H1 (cell line): Measurements from ENCODE around the gene LOXL1. TPM values are rescaled to one million over a fixed set of nuclear protein-coding genes. Genes with fewer than 3 reads are reported as not detected.

Experiments
- BACH1 ChIP-seq: IDR thresholded peaks from 2 replicates; pipeline ENCODE4 v1.6.1; 2012; ENCODE audit warnings: low read length, improper control_type of control experiment
- KDM5A ChIP-seq: fragments of 200-600 bp; IDR thresholded peaks from 2 replicates; pipeline ENCODE4 v1.7.1; 2012; ENCODE audit warnings: mild to moderate bottlenecking, low read length, inconsistent platforms, mixed read lengths
- MAFK ChIP-seq: IDR thresholded peaks from 2 replicates; pipeline ENCODE4 v1.6.1; 2012; ENCODE audit warnings: low read depth, mild to moderate bottlenecking, improper control_type of control experiment, low read length
- POLR2AphosphoS5 ChIP-seq: IDR thresholded peaks from 2 replicates; pipeline ENCODE4 v1.6.1; 2011; ENCODE audit warnings: low read depth, low read length
- SP4 ChIP-seq: IDR thresholded peaks from 2 replicates; pipeline ENCODE4 v1.6.1; 2012; ENCODE audit warnings: low read length, inconsistent platforms
- polyA plus RNA-seq, 7 experiments: library from polyadenylated mRNA; depleted of rRNA in 3 of 7; stranded (reverse) in 5 of 7; unstranded in 2 of 7; fragments of >200 nt in 5 of 7; fragments of 200-250 nt in 2 of 7; gene quantifications; 1 replicate in 5 of 7; 2 replicates in 1 of 7; 4 replicates in 1 of 7; pipeline versions ENCODE4 v1.2.1 to v1.2.3, GENCODE V29; 2011 to 2013; ENCODE audit warnings: missing spikeins in 2 of 7, mixed read lengths in 2 of 7
- total RNA-seq: library from RNA; stranded (reverse); fragmentation: NEBNext Ultra II Directional; extraction: Animal tissue kit (Norgen Biotek cat#: 25700); gene quantifications from 2 replicates; pipeline ENCODE4 v1.2.1, GENCODE V29; 2021
- TF ChIP-seq, protein P1 (sequence below): IDR thresholded peaks from 2 replicates; pipeline ENCODE4 v1.6.1; 2012; ENCODE audit warnings: low read length, inconsistent platforms
- TF ChIP-seq, protein P2 (sequence below): IDR thresholded peaks from 2 replicates; pipeline ENCODE4 v1.6.1; 2012; ENCODE audit warnings: inconsistent platforms

LOXL1 gene
- total and polyA plus RNA-seq, 2 of the 8 experiments (the other 6 are each of a cell fraction or from before 2014, with no cell fraction given) = 8.1 to 14.4 TPM

DNA sequence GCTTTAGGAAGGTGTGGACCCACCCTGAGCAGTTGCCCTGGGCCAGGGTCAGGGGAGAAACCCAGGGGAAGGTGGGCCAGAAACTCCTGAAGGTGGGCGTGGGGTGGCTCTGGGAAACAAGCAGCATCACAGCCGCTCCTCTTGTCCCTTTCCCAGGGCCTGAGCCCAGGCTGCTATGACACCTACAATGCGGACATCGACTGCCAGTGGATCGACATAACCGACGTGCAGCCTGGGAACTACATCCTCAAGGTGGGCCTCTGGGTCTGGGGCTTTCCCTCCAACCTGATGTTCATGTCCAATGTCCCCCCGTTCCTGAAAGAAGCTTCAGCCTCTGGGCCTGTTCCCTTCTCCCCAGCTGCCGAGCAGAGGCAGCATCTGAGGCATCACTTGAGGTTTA, 21.4 kb downstream of the LOXL1 start (continued):
- TF ChIP-seq MAFK = no peak
- no peak for TF ChIP-seq SP4
- TF ChIP-seq, protein P1, sequence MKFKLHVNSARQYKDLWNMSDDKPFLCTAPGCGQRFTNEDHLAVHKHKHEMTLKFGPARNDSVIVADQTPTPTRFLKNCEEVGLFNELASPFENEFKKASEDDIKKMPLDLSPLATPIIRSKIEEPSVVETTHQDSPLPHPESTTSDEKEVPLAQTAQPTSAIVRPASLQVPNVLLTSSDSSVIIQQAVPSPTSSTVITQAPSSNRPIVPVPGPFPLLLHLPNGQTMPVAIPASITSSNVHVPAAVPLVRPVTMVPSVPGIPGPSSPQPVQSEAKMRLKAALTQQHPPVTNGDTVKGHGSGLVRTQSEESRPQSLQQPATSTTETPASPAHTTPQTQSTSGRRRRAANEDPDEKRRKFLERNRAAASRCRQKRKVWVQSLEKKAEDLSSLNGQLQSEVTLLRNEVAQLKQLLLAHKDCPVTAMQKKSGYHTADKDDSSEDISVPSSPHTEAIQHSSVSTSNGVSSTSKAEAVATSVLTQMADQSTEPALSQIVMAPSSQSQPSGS = no peak
- TF ChIP-seq, protein P2, sequence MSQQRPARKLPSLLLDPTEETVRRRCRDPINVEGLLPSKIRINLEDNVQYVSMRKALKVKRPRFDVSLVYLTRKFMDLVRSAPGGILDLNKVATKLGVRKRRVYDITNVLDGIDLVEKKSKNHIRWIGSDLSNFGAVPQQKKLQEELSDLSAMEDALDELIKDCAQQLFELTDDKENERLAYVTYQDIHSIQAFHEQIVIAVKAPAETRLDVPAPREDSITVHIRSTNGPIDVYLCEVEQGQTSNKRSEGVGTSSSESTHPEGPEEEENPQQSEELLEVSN = no peak
- TF ChIP-seq POLR2AphosphoS5 = no peak
- no peak for TF ChIP-seq KDM5A
- no peak for TF ChIP-seq BACH1
- TF ChIP-seq, all 59 proteins: peak for 0
